Measurements from ENCODE around the gene QRFP.

- TF ChIP-seq, protein P1, sequence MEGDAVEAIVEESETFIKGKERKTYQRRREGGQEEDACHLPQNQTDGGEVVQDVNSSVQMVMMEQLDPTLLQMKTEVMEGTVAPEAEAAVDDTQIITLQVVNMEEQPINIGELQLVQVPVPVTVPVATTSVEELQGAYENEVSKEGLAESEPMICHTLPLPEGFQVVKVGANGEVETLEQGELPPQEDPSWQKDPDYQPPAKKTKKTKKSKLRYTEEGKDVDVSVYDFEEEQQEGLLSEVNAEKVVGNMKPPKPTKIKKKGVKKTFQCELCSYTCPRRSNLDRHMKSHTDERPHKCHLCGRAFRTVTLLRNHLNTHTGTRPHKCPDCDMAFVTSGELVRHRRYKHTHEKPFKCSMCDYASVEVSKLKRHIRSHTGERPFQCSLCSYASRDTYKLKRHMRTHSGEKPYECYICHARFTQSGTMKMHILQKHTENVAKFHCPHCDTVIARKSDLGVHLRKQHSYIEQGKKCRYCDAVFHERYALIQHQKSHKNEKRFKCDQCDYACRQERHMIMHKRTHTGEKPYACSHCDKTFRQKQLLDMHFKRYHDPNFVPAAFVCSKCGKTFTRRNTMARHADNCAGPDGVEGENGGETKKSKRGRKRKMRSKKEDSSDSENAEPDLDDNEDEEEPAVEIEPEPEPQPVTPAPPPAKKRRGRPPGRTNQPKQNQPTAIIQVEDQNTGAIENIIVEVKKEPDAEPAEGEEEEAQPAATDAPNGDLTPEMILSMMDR (IDR thresholded peaks at IDR 0.05): no peak
- no peak for TF ChIP-seq POLR2A (IDR thresholded peaks at IDR 0.05)
Observed at GRCh38 chr9:130943777-130944176, 47.2 kb upstream of the QRFP start.

All from thyroid gland (tissue), 4 donors.